C4-2B (cell line): Measurements from ENCODE around the gene SURF4.

ENCODE experiments used
- ZFX ChIP-seq: fragments of 450-650 bp; IDR thresholded peaks from 2 replicates; pipeline ENCODE4 v1.6.1; 2017
- TF ChIP-seq, protein P1 (sequence below): fragments of 450-650 bp; conservative IDR thresholded peaks from 2 replicates; pipeline ENCODE4 v1.5.1; 2017; ENCODE audit warnings: mild to moderate bottlenecking

DNA sequence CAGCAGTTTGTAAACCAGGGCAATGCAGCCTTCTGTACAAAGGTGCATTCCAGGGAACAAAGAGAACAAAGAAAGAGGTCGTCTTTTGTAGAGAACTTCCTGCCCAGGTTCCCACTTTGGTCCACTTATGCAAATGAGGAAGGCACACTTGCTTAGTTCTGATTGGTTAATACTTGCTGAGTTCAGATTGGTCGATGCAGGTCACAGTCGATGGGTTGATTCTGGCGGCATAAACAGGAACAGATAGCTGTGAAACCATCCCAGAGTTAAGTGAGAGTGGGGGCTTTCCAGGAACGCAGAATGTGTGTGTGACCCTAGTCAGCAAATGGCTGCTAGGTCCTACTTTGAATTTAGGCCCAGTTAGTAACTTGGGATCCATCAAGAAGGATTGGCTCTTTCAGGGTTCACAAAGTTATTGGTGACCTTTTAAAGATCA is 44.5 kb upstream of the SURF4 start:
- TF ChIP-seq, protein P1, sequence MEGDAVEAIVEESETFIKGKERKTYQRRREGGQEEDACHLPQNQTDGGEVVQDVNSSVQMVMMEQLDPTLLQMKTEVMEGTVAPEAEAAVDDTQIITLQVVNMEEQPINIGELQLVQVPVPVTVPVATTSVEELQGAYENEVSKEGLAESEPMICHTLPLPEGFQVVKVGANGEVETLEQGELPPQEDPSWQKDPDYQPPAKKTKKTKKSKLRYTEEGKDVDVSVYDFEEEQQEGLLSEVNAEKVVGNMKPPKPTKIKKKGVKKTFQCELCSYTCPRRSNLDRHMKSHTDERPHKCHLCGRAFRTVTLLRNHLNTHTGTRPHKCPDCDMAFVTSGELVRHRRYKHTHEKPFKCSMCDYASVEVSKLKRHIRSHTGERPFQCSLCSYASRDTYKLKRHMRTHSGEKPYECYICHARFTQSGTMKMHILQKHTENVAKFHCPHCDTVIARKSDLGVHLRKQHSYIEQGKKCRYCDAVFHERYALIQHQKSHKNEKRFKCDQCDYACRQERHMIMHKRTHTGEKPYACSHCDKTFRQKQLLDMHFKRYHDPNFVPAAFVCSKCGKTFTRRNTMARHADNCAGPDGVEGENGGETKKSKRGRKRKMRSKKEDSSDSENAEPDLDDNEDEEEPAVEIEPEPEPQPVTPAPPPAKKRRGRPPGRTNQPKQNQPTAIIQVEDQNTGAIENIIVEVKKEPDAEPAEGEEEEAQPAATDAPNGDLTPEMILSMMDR, result no peak
- no peak for TF ChIP-seq ZFX
